GM19351 (cell line): ENCODE data around the gene NFAT5.
A peak's percentile ranks its signal among the peaks of the same experiment; 100 is the strongest.
"Not testable (repeated sequence)": the region's sequence is repeated elsewhere in the genome, so short reads cannot be mapped to it uniquely, and the experiment has no call there.

Experiments
- ATAC-seq: cut with Tn5 transposase; IDR thresholded peaks from one replicate; pipeline ENCODE4 v1.9.1; 2021; ENCODE audit warnings: mild to moderate bottlenecking, moderate library complexity; ENCODE audit not compliant: unreplicated experiment

NFAT5 gene

DNA sequence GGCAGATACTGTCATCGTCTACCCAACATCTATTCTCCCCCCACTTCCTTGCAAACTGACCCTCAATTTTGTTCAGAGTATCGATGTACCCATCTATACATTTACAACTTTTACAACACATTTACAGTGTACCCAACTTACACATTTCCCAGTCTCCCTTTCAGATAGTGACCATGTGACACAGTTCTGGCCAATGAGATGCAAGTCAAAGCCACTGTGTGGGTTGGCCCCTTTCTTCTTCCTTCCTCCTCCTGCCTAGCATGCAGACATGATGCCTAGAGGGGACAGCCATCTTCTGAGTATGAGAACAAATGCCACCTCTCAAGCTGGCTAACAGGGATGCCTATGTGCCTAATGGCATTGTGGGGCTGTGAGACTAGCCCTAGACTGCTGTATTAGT is 11.3 kb upstream of the NFAT5 start:
- ATAC-seq = no peak

- ATAC-seq = no peak
Measured at GRCh38 chr16:69555437-69555836, 10.3 kb upstream of the NFAT5 start.

DNA sequence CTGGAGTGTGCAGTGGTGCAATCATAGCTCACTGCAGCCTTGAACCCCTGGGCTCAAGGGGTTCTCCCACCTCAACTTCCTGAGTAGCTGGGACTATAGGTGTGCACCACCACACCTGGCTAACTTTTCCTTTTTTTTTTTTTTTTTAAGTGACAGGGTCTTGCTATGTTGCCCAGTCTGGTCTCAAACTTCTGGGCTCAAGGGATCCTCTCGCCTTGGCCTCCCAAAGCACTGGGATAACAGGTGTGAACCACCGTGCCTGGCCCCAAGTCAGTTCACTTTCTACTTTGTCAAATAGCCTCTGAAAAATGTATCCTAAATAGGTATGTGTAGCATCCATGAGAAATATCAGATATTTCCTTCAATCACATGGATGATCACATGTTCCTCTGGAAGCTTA is 9.9 kb upstream of the NFAT5 start:
- ATAC-seq = no peak

DNA sequence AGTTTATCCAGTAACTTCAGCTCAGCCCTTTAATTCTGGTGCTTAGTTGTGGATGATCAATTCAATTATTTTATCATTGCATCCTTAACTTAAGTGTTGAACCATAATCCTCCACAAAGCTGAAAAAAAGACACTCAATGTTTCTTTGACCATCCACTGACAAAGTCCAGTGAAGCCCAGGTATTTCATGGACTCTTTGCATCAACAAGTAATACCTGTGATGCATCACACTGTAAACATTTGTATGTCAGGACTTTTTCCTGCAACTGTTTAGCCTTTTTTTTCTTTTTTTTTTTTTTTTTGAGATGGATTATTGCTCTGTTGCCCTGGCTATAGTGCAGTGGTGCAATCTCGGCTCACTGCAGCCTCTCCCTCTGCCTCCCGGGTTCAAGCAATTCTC is 6.6 kb upstream of the NFAT5 start:
- ATAC-seq = no peak

DNA sequence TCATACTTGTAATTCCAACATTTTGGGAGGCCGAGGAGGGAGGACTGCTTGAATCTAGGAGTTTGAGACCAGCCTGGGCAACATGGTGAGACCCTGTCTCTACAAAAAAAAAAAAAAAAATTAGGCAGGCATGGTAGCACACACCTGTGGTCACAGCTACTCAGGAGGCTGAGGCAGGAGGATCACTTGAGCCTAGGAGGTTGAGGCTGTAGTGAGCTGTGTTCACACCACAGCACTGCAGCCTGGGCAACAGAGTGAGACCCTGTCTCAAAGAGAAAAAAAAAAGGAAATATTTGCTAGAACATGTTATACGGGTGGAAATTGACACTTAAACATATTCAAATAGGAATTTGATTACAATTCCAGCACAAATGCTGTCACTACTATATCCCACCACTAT is 4.4 kb upstream of the NFAT5 start:
- not testable (repeated sequence) for ATAC-seq

DNA sequence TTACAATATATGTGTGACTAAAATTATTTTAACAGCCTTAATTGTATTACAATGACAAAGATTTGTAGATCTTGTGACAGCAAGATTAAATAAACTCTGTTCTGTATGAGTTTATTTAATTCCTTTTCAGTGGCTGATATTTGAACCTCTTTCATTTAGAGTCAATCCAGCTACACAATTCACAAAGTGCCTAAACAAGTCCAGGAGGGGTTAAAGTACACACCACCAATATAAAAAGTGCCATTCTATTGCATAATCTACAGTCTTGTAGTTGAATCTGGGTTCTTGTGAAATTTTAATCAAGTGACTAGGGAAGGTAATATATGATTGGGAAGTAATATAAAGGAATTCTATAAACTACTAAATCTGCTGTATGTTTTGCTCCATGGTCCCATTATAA is 3.9 kb upstream of the NFAT5 start:
- no peak for ATAC-seq

GRCh38 chr16:69562813-69563212 is 3.0 kb upstream of the NFAT5 start:
- no peak for ATAC-seq

DNA sequence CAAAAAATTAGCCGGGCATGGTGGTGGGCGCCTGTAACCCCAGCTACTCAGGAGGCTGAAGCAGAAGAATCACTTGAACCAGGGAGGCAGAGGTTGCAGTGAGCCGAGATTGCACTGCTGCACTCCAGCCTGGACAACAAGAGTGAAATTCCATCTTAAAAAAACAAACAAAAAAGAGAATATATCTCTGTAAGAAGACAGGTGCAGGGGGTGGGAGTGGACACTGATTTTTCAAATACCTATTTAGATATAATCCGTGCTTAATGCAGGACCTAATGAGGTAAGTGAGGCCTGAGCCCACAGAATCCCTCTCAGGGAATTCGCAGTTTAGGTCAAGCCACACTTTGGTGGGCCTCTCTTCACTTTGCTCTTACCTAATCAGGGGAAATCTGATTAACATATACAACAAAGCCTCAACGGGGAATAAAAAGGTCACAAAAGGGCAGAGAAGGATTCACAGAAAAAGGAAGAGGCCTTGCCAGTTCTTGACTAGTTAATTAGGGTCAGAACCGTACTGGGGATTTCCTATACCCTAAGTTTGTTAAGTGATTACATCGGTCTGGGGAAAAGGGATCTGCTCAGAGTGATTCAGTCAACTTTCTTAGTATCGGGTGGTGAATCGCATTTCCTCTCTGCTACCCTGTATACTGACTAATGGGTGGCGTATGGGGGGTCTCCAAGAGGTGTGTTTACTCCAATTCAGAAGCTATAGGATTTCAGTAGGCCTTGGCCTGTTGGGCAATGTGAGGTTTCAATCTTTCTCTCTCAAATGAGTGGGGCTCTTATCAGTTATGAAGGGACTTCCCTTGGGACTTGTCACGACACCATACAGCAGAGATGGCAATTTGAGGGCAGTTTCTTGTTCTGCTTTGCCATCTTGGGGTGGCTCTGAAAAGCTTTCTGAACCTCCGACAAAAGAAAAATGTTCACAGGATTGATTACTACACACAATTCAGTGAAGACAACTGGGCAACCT is 1.9 kb upstream of the NFAT5 start:
- ATAC-seq = peak; percentile 35

GRCh38 chr16:69564845-69565670 is 708 bp upstream of the NFAT5 start:
- ATAC-seq = peak; percentile 38

DNA sequence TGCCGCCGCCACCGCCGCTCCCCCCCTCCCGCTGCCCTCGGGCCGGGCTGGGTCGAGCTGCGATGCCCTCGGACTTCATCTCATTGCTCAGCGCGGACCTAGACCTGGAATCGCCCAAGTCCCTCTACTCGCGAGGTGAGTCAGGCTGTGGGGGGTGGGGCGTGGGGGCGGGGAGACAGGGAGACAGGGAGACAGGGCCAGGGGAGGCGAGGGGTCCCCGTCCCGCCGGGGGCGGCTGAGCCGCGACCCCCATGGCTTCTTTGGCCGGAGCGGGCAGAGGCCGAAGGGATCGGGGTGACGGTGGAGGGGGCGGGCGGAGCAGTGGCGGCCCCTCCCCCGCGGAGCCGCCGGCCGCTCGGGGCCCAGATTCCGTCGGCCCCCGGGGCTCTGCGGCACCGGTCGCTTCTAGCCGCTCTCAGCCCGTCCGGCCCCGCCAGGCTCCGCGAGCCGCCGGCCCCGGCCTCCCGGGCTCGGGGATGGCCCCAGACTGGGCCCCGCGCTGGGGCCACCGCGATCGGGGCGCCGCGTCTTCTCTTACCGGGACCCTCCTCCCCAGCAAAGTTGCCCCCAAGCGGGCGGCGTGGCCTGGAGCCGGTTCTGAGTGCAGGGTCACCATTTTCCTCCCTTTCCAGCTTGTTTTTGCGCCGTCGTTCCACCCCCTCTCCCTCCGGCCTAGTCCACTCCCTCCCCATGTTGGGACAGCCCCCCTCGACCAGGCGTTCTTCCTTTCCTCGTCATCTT is 644 bp downstream of the NFAT5 start:
- peak; percentile 20 for ATAC-seq

- ATAC-seq = no peak
Measured at GRCh38 chr16:69566981-69567680, 1.4 kb downstream of the NFAT5 start.

- ATAC-seq = no peak
Measured at GRCh38 chr16:69568676-69569075, 2.9 kb downstream of the NFAT5 start.

- not testable (repeated sequence) for ATAC-seq
Measured at GRCh38 chr16:69578771-69579170, 13.0 kb downstream of the NFAT5 start.

- ATAC-seq = no peak
Measured at GRCh38 chr16:69579783-69580481, 14.2 kb downstream of the NFAT5 start.

GRCh38 chr16:69581297-69581696 is 15.5 kb downstream of the NFAT5 start:
- no peak for ATAC-seq

DNA sequence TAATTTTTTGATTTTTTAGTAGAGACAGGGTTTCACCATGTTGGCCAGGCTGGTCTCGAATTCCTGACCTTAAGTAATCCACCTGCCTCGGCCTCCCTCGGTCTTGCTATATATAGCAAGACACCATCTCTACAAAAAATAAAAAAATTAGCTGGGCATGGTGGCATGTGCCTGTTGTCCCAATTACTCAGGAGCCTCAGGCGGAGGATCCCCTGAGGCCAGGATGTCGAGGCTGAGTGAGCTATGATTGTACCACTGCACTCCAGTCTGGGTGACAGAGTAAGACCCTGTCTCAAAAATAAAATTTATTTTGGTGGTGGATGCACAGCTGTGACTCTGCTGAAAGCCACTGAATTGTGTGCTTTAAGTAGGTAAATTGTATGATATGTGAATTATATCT is 18.7 kb downstream of the NFAT5 start:
- not testable (repeated sequence) for ATAC-seq

DNA sequence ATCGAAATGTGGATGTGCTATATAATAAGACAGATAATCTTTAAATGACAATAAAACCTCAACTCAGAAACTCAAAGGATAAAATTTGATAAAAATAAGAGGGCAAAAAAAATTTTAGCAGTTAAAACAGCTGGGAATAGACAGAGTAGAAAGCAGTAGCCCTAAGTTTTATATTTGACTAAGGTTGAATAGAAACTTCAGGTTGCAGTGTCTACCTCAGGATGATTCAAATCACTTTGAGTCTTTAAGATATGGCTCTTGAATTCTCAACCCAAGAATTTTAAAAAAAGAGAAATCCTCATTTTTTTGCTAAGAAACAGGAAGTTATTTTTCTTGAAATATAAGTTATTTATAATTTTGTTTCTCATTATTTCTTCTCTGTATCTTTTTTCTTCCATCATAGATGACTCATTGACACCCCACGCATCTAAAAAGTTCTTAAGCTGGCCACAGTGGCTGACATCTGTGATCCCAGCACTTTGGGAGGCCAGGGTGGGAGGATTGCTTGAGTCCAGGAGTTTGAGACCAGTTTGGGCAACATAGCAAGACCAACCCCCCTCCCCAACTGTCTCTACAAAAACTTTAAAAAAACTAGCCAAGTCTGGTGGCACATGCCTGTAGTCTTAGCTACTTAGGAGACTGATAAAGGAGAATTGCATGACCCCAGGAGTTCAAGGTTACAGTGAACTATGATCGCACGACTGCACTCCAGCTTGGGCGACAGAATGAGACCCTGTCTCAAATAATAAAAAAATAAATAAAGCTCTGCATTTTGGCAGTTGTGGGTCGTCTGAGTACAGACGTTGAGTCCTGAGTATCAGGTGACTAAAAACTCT is 23.9 kb downstream of the NFAT5 start:
- no peak for ATAC-seq

DNA sequence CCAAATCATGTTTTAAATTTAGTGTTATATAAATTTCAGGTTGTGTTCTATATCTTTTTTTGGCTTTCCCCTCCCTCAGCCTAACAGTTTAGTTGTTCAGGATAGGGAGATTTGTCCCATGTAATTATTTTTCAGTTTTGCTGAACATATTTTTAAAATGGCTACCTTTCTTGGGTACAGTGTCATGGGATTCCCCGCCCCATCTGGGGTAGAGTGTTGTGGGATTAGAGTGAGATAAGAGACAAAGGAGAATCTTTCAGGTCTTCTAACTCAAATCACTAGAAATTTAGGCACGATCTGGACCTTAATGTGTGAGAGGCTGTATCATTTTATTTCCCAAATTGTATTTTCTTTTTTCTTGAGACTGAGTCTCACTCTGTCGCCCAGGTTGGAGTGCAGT is 24.8 kb downstream of the NFAT5 start:
- ATAC-seq = no peak

DNA sequence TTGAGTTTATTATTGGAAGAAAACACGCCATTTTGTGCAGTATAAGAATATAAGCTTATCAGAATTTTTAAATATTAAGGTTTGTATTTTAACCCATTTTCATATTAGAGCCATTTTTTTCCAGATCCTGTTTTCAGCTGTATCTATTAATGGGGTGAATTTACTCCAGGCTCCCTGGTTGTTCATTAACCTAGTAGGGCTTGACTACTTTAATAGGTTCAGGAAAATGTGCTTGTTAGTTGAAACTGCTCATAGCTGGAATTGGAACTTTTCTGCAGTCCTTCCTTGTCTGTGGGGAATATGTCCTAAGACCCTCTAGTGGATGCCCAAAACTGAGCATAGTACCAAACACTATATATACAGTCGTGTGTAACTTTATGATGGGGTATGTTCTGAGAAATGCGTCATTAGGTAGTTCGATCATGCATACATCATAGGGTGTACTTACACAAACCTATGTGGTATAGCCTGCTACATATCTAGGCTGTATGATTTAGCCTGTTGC is 28.0 kb downstream of the NFAT5 start:
- ATAC-seq = no peak
